ENCODE results near the gene C20orf96. TPM values are rescaled to one million over a fixed set of nuclear protein-coding genes. Genes with fewer than 3 reads are reported as not detected.
A peak's percentile ranks its signal among the peaks of the same experiment; 100 is the strongest.
"Not testable (repeated sequence)": the region's sequence is repeated elsewhere in the genome, so short reads cannot be mapped to it uniquely, and the experiment has no call there.

The C20orf96 gene
- polyA plus RNA-seq, 3 donors: 0.28 to 9.3 (median 0.88) TPM

GRCh38 chr20:227439-228105 is 63.0 kb downstream of the C20orf96 start:
- Histone ChIP-seq H3K4me3 (replicated peaks in 1 of 3; ENCODE audit: low read depth in 2 of 3, low read length in 3 of 3) (peak overlapping the region in 1 of 3 experiments; percentile 21), H3K27ac (ENCODE audit: low read depth in 1 of 2, low read length in 2 of 2) (peak overlapping the region in 1 of 2 donors; percentile 82), H3K9ac (ENCODE audit: insufficient read depth, low read length, poor library complexity, severe bottlenecking) (peak overlapping the region; percentile 22), H2AFZ (ENCODE audit: insufficient read depth, low read depth, low read length, poor library complexity, severe bottlenecking) (peak overlapping the region; percentile 79), H4K20me1 (ENCODE audit: insufficient read depth, low read length) (no peaks in the 10 kb centered on the region), H3K9me3 (replicated peaks in 1 of 2; ENCODE audit: control insufficient read depth in 1 of 2, insufficient read depth in 1 of 2, low read length in 2 of 2) (no peaks in the 10 kb centered on the region), H3K79me2 (ENCODE audit: insufficient read depth, low read length) (no peaks in the 10 kb centered on the region), H3K36me3 (replicated peaks in 1 of 2; ENCODE audit: control insufficient read depth in 1 of 2, insufficient read depth in 2 of 2, low read length in 2 of 2) (no peaks in the 10 kb centered on the region), H3K4me1 (ENCODE audit: control insufficient read depth in 1 of 2, insufficient read depth in 2 of 2, low read length in 2 of 2) (peaks cover 13 to 15% of the 10 kb centered on the region in 2 donors), H3K4me2 (replicated peaks; ENCODE audit: extremely low read depth, low read length, poor library complexity, severe bottlenecking) (peak overlapping the region; percentile 23), H3K27me3 (ENCODE audit: control insufficient read depth in 2 of 2, insufficient read depth in 2 of 2, low read length in 2 of 2) (peaks cover 0 to 2% of the 10 kb centered on the region in 2 donors)
- TF ChIP-seq CTCF (IDR thresholded peaks at IDR 0.05): no peak
- no peaks in the 10 kb centered on the region for H3K36me3 Mint-ChIP-seq
- DNase-seq: peak; percentile 25 to 58 (median 38)
- WGBS (ENCODE audit: insufficient coverage): no CpG with 5 or more reads among the region's 3 CpGs
- H3K9me3 Mint-ChIP-seq: peaks cover 0 to 5% (median 0%) of the 10 kb centered on the region in 7 donors
- H3K27me3 Mint-ChIP-seq (ENCODE audit: low read depth in 3 of 3): peaks cover 0 to 3% (median 0%) of the 10 kb centered on the region in 3 donors
- no peak overlapping the region for H3K4me3 Mint-ChIP-seq
- H3K4me1 Mint-ChIP-seq: peaks cover 16% of the 10 kb centered on the region
- H3K27ac Mint-ChIP-seq: peak overlapping the region in 6 of 7 donors; percentile 36 to 89 (median 73)
- intact Hi-C loops (cut with micrococcal nuclease): no loop called here

GRCh38 chr20:226958-227357 is 63.6 kb downstream of the C20orf96 start, which contains the start of gene DEFB129:
TSS of gene DEFB129 (plus strand) at chr20:227258. CDS start at chr20:227289, 31 bp downstream.
- Mint-ChIP-seq H3K36me3 (no peaks in the 10 kb centered on the region), H3K9me3 (peaks cover 0 to 5% (median 0%) of the 10 kb centered on the region in 7 donors), H3K4me3 (no peak within 1 kb of the TSS), H3K27ac (peak within 1 kb of the TSS in 6 of 7 donors; percentile 36 to 89 (median 73)), H3K27me3 (ENCODE audit: low read depth in 3 of 3) (peaks cover 0 to 3% (median 0%) of the 10 kb centered on the region in 3 donors), H3K4me1 (peaks cover 16% of the 10 kb centered on the region)
- H3K79me2 ChIP-seq (ENCODE audit: insufficient read depth, low read length): no peaks in the 10 kb centered on the region
- no peak for TF ChIP-seq CTCF (IDR thresholded peaks at IDR 0.05)
- peak within 1 kb of the TSS; percentile 23 for H3K4me2 ChIP-seq (replicated peaks; ENCODE audit: extremely low read depth, low read length, poor library complexity, severe bottlenecking)
- H4K20me1 ChIP-seq (ENCODE audit: insufficient read depth, low read length): no peaks in the 10 kb centered on the region
- H2AFZ ChIP-seq (ENCODE audit: insufficient read depth, low read depth, low read length, poor library complexity, severe bottlenecking): peak within 1 kb of the TSS; percentile 79
- no peaks in the 10 kb centered on the region for H3K36me3 ChIP-seq (replicated peaks in 1 of 2; ENCODE audit: control insufficient read depth in 1 of 2, insufficient read depth in 2 of 2, low read length in 2 of 2)
- WGBS (ENCODE audit: insufficient coverage): 100% methylated on average over 2 of the region's 3 CpGs
- intact Hi-C loops (cut with micrococcal nuclease): no loop called here
- H3K9ac ChIP-seq (ENCODE audit: insufficient read depth, low read length, poor library complexity, severe bottlenecking): peak within 1 kb of the TSS; percentile 22
- no peaks in the 10 kb centered on the region for H3K9me3 ChIP-seq (replicated peaks in 1 of 2; ENCODE audit: control insufficient read depth in 1 of 2, insufficient read depth in 1 of 2, low read length in 2 of 2)
- peak within 1 kb of the TSS in 1 of 2 donors; percentile 82 for H3K27ac ChIP-seq (ENCODE audit: low read depth in 1 of 2, low read length in 2 of 2)
- peaks cover 13 to 15% of the 10 kb centered on the region in 2 donors for H3K4me1 ChIP-seq (ENCODE audit: control insufficient read depth in 1 of 2, insufficient read depth in 2 of 2, low read length in 2 of 2)
- H3K4me3 ChIP-seq (replicated peaks in 1 of 3; ENCODE audit: low read depth in 2 of 3, low read length in 3 of 3): peak within 1 kb of the TSS in 1 of 3 experiments; percentile 21
- H3K27me3 ChIP-seq (ENCODE audit: control insufficient read depth in 2 of 2, insufficient read depth in 2 of 2, low read length in 2 of 2): peaks cover 0 to 2% of the 10 kb centered on the region in 2 donors
- no peak for DNase-seq

- DNase-seq; H3K27ac Mint-ChIP-seq; H3K27me3 Mint-ChIP-seq (ENCODE audit: low read depth in 3 of 3); H3K27me3 ChIP-seq (ENCODE audit: control insufficient read depth in 2 of 2, insufficient read depth in 2 of 2, low read length in 2 of 2); H3K4me3 Mint-ChIP-seq; H3K79me2 ChIP-seq (ENCODE audit: insufficient read depth, low read length); H3K4me2 ChIP-seq (replicated peaks; ENCODE audit: extremely low read depth, low read length, poor library complexity, severe bottlenecking); H3K9me3 Mint-ChIP-seq; H3K4me3 ChIP-seq (replicated peaks in 1 of 3; ENCODE audit: low read depth in 2 of 3, low read length in 3 of 3); H2AFZ ChIP-seq (ENCODE audit: insufficient read depth, low read depth, low read length, poor library complexity, severe bottlenecking); H3K36me3 ChIP-seq (replicated peaks in 1 of 2; ENCODE audit: control insufficient read depth in 1 of 2, insufficient read depth in 2 of 2, low read length in 2 of 2); H3K36me3 Mint-ChIP-seq; H4K20me1 ChIP-seq (ENCODE audit: insufficient read depth, low read length); H3K27ac ChIP-seq (ENCODE audit: low read depth in 1 of 2, low read length in 2 of 2); H3K9me3 ChIP-seq (replicated peaks in 1 of 2; ENCODE audit: control insufficient read depth in 1 of 2, insufficient read depth in 1 of 2, low read length in 2 of 2); intact Hi-C loops (cut with micrococcal nuclease); H3K9ac ChIP-seq (ENCODE audit: insufficient read depth, low read length, poor library complexity, severe bottlenecking): not testable (repeated sequence)
- peaks cover 16% of the 10 kb centered on the region for H3K4me1 Mint-ChIP-seq
- H3K4me1 ChIP-seq (ENCODE audit: control insufficient read depth in 1 of 2, insufficient read depth in 2 of 2, low read length in 2 of 2): peaks cover 13 to 15% of the 10 kb centered on the region in 2 donors
- no CpG with 5 or more reads among the region's 3 CpGs for WGBS (ENCODE audit: insufficient coverage)
Observed at GRCh38 chr20:225879-226278, 64.7 kb downstream of the C20orf96 start.
